HL-60 (cell line): ENCODE results near the gene HCK.

ENCODE experiments used
- DNase-seq, 2 experiments: peaks; one replicate each; pipeline ENCODE4 v3.0.0-alpha.2; 2010 to 2020; ENCODE audit warnings: low read depth in 1 of 2, low spot score in 1 of 2
- H3K27ac ChIP-seq: fragments of 250-450 bp; sonication (Bioruptor Pico); replicated peaks from 2 replicates; pipeline ENCODE4 v1.5.1; 2020; ENCODE audit warnings: mild to moderate bottlenecking, moderate library complexity
- H3K27me3 ChIP-seq: fragments of 250-450 bp; sonication (Bioruptor Pico); 2 replicates; pipeline ENCODE4 v1.5.1; 2021; ENCODE audit warnings: mild to moderate bottlenecking, moderate library complexity; ENCODE audit not compliant: insufficient read depth, poor library complexity, severe bottlenecking
- H3K4me3 ChIP-seq: replicated peaks from 2 replicates; pipeline ENCODE4 v1.5.1; 2011; ENCODE audit warnings: mild to moderate bottlenecking, control low read depth, low read length; ENCODE audit not compliant: insufficient read depth
- CTCF ChIP-seq: IDR thresholded peaks from one replicate; pipeline ENCODE4 v1.5.1; 2011; ENCODE audit warnings: low read length, control low read depth, inconsistent platforms; ENCODE audit not compliant: insufficient read depth
- GABPA ChIP-seq: IDR thresholded peaks from 2 replicates; pipeline ENCODE4 v1.6.1; 2012; ENCODE audit warnings: low read depth
- POLR2AphosphoS5 ChIP-seq: IDR thresholded peaks from 2 replicates; pipeline ENCODE4 v1.6.1; 2012; ENCODE audit warnings: low read depth
- SPI1 ChIP-seq: IDR thresholded peaks from 2 replicates; pipeline ENCODE4 v1.6.1; 2012; ENCODE audit warnings: low read depth, mild to moderate bottlenecking, borderline replicate concordance
- TF ChIP-seq, protein P1 (sequence below): IDR thresholded peaks from 2 replicates; pipeline ENCODE4 v1.6.1; 2012; ENCODE audit warnings: low read depth; ENCODE audit not compliant: insufficient replicate concordance

Gene HCK

DNA sequence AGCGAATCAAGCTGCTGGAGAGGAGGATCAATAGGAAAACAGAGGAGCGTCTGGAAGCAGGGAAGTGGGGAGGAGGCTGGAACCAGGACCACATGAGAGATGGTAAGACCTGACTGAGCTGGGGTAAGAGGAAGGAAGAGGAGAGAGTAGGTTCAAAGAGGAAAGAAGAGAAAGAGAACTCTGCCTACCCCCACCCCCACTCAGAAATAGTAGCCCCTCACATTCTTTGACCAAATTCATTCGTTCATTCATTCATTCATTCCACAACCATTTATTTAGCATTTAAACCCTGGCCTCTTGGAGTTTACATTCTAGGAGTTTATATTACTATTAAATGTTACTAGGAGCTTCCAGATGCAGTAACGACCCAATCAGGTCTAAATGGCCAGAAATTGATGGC is 15.8 kb upstream of the HCK start:
- Histone ChIP-seq H3K27ac (peak overlapping the region; percentile 83), H3K27me3 (no peaks in the 10 kb centered on the region), H3K4me3 (no peak overlapping the region)
- no peak for TF ChIP-seq CTCF
- TF ChIP-seq GABPA = no peak
- TF ChIP-seq POLR2AphosphoS5 = no peak
- TF ChIP-seq, protein P1, sequence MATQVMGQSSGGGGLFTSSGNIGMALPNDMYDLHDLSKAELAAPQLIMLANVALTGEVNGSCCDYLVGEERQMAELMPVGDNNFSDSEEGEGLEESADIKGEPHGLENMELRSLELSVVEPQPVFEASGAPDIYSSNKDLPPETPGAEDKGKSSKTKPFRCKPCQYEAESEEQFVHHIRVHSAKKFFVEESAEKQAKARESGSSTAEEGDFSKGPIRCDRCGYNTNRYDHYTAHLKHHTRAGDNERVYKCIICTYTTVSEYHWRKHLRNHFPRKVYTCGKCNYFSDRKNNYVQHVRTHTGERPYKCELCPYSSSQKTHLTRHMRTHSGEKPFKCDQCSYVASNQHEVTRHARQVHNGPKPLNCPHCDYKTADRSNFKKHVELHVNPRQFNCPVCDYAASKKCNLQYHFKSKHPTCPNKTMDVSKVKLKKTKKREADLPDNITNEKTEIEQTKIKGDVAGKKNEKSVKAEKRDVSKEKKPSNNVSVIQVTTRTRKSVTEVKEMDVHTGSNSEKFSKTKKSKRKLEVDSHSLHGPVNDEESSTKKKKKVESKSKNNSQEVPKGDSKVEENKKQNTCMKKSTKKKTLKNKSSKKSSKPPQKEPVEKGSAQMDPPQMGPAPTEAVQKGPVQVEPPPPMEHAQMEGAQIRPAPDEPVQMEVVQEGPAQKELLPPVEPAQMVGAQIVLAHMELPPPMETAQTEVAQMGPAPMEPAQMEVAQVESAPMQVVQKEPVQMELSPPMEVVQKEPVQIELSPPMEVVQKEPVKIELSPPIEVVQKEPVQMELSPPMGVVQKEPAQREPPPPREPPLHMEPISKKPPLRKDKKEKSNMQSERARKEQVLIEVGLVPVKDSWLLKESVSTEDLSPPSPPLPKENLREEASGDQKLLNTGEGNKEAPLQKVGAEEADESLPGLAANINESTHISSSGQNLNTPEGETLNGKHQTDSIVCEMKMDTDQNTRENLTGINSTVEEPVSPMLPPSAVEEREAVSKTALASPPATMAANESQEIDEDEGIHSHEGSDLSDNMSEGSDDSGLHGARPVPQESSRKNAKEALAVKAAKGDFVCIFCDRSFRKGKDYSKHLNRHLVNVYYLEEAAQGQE = no peak
- TF ChIP-seq SPI1 = no peak
- DNase-seq = peak in 1 of 2 experiments; percentile 34

- H3K27me3 ChIP-seq = no peaks in the 10 kb centered on the region
- no peak overlapping the region for H3K4me3 ChIP-seq
- H3K27ac ChIP-seq = peak overlapping the region; percentile 83
- peak in 1 of 2 experiments; percentile 76 for DNase-seq
- TF ChIP-seq SPI1 (peak; percentile 12; the same call in 1 of the 2 replicates), POLR2AphosphoS5 (no peak)
Measured at GRCh38 chr20:32036716-32037485, 15.1 kb upstream of the HCK start.

- peak in 1 of 2 experiments; percentile 62 for DNase-seq
- TF ChIP-seq POLR2AphosphoS5 = peak; percentile 54
- TF ChIP-seq, protein P1 = no peak
- Histone ChIP-seq H3K4me3 (no peak overlapping the region), H3K27me3 (no peaks in the 10 kb centered on the region), H3K27ac (peak overlapping the region; percentile 83)
Measured at GRCh38 chr20:32037929-32038328, 14.1 kb upstream of the HCK start.

GRCh38 chr20:32040142-32040953 is 11.7 kb upstream of the HCK start:
- TF ChIP-seq CTCF (no peak), SPI1 (peak; percentile 99), GABPA (no peak), POLR2AphosphoS5 (no peak)
- TF ChIP-seq, protein P1 = no peak

More at GRCh38 chr20:32040142-32040953, 11.7 kb upstream of the HCK start:
- peak overlapping the region; percentile 6; the same call in 1 of the 2 replicates for H3K4me3 ChIP-seq
- peak overlapping the region; percentile 83 for H3K27ac ChIP-seq
- DNase-seq = peak; percentile 86 to 95
- H3K27me3 ChIP-seq = no peaks in the 10 kb centered on the region
